ENCODE measurements around the gene WASHC2A. TPM values are rescaled to one million over a fixed set of nuclear protein-coding genes. Genes with fewer than 3 reads are reported as not detected.
"Not testable (repeated sequence)": the region's sequence is repeated elsewhere in the genome, so short reads cannot be mapped to it uniquely, and the experiment has no call there.

WASHC2A gene, protein sequence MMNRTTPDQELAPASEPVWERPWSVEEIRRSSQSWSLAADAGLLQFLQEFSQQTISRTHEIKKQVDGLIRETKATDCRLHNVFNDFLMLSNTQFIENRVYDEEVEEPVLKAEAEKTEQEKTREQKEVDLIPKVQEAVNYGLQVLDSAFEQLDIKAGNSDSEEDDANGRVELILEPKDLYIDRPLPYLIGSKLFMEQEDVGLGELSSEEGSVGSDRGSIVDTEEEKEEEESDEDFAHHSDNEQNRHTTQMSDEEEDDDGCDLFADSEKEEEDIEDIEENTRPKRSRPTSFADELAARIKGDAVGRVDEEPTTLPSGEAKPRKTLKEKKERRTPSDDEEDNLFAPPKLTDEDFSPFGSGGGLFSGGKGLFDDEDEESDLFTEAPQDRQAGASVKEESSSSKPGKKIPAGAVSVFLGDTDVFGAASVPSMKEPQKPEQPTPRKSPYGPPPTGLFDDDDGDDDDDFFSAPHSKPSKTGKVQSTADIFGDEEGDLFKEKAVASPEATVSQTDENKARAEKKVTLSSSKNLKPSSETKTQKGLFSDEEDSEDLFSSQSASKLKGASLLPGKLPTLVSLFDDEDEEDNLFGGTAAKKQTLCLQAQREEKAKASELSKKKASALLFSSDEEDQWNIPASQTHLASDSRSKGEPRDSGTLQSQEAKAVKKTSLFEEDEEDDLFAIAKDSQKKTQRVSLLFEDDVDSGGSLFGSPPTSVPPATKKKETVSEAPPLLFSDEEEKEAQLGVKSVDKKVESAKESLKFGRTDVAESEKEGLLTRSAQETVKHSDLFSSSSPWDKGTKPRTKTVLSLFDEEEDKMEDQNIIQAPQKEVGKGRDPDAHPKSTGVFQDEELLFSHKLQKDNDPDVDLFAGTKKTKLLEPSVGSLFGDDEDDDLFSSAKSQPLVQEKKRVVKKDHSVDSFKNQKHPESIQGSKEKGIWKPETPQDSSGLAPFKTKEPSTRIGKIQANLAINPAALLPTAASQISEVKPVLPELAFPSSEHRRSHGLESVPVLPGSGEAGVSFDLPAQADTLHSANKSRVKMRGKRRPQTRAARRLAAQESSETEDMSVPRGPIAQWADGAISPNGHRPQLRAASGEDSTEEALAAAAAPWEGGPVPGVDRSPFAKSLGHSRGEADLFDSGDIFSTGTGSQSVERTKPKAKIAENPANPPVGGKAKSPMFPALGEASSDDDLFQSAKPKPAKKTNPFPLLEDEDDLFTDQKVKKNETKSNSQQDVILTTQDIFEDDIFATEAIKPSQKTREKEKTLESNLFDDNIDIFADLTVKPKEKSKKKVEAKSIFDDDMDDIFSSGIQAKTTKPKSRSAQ (N-terminal part only)
- total RNA-seq (2014; rRNA removed; shearing (Covaris generic)), result 18.6 and 21.0 TPM in 2 replicates

DNA sequence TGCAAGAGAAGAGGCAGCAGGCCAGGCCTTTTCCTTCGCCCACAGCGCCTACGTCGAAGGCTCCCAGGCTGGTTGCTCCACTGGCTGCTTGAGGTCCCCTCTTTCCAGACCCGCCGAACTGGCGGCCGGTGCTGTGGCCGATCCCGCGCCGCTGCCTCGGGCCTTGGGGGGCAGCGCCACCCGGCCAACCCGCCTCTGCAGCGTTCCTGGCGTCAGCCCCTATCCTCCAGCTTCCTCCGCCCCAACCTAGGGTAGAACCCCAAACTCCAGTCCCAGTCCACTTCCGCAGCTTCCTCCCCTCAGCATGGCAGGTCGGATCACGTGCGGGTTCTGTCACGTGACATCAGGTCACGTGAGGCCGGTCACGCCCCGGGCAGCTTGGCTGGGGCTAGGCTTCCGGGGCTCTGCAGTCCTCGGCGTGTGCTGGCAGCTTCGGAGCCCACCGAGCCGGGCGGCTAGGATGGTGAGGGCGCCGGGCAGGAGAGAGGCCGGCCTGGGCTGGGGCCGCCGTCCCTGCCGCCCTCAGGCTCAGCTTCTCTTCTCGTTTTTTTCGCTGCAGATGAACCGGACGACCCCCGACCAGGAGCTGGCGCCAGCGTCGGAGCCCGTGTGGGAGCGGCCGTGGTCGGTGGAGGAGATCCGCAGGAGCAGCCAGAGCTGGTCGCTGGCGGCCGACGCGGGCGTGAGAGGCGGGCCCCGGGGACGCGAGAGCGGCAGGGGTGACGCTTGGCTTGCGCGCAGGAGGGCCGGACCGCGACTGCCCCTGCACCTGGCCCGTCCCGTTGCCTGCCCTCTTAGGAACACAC lies at the start of gene WASHC2A:
Gene WASHC2A, plus strand, starts transcription at position 409 of the 806 bp plus-strand sequence. Its CDS starts 52 bp downstream, at position 461.
- peak; percentile 26 for DNase-seq (ENCODE audit: low read depth)

DNA sequence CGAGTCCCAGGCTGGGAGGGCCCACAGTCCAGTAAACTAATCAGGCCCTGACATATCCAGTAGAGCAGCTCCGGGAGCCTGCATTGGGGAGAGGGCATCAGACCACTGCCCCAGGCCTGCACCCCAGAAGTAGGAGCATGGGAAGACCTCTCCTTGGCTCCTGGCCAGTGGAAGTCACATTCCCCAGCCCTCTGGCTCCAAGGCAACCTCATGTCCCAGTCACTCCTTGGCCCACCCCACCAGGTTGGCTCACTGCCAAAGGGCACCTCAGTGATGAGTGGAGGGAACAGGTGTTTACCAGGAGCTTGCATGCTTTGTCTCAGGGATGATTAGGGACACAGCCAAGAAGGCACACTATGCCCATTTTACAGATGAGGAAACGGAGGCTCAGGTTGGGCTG lies 48.5 kb upstream of the WASHC2A start:
- DNase-seq (ENCODE audit: low read depth), result not testable (repeated sequence)

DNA sequence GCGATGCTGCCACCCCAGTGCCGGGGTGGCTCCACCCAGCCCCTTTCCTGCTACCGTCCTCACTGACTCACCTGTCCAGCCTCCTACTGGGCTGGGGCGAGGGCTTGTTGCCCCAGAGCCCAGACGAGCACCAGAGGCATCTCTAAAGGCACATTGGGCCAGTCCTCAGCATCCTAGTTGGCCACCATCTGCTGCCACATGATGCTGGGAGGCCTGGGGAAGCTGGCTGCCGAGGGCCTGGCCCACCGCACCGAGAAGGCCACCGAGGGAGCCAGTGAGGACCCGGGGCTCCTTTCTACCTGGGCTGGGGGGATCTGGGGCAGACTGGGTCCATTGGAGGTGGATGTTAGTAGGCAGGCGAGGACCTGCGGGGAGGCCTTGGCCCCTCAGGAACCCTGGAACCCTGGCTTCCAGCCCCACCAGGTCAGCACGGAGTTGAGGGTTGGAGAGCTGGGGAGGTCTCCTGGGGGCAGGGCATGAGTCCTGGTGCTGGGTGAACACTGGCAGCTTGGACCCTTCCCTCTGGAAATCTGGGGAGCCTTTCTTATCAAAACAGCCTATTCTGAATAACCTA lies 47.2 kb upstream of the WASHC2A start:
- not testable (repeated sequence) for DNase-seq (ENCODE audit: low read depth)

DNA sequence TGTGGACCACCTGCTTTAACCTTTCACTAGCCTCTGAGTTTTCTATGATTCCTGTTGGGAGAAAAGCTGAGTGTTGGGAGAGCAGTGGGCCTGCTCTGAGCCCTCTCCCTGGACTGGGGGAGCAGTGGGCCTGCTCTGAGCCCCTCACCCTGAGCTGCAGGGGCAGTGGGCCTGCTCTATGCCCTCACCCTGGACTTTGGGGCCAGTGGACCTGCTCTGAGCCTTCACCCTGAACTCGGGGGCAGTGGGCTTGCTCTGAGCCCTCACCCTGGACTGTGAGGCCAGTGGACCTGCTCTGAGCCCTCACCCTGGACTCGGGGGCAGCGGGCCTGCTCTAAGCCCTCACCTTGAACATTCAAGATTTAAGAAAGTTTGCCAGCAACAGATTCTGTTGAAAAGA lies 46.1 kb upstream of the WASHC2A start:
- no peak for DNase-seq (ENCODE audit: low read depth)

DNA sequence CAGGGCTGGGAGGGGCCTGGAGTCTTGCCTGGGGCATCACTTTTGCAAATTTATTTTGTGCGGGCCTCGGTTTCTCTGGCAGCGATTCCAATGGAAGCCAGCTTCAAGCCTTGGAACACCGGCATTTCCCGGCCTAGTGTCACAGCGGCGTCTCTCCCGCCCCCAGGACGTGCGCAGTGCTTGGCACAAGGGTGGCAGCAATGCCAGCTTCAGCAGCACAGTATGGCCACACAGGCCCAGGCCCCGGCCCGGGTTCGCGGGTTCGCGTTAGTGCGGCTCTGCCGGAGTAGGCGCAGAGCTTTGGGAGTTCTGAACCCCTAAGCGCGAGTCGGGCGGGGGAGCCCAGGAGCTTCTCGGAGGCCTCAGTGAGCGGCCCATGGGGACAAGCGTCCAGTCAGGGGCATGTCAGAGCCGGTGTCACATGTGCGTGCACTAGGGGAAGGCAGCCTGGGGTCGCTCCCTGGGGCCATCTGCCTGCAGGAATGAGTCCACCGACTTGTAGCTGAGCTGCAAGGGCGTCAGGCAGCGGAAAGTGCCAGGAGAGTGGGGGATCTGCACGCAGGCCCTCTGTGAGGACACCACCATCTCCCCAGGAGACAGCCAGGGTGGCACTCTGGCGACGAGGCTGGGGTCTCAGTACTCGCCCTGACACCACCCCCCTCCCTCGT lies 42.9 kb upstream of the WASHC2A start:
- DNase-seq (ENCODE audit: low read depth), result not testable (repeated sequence)

DNA sequence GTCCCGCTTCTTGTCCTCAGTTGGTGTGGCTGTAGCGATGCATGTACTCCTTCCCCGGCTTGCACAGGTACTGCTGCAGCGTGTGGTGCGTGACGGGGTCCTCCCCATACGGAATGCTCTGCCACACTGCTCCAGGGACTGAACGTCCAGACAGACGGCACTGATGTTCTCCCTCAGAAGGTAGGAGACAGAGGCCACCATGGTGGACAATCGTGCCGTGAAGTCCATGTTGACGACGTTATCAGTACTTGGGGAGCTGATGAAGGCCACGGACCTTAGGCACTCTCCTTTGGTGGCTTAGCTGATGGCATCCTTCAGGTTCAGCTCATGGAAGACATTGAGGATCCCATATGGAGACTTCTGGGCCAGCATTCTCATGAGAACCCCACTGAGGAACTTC lies 42.1 kb upstream of the WASHC2A start:
- DNase-seq (ENCODE audit: low read depth), result no peak

DNA sequence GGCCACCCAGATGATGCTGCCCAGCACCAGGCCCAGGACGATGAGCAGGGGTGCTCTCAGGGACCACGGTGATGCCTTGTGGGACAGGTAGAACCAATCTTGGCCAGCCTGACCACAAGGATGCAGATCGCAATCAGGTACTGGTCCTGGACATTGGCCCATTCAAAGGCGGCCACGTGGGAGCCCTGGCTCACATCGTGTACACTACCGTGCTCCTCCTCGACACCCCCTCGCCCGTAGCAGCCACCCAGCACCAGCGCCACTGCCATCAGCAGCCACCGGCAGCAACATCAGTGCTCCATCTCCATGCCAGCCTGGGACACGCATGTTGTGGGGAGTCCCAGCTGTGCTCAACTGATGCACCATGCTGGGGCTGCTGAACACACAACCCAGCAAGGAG lies 40.6 kb upstream of the WASHC2A start:
- no peak for DNase-seq (ENCODE audit: low read depth)

DNA sequence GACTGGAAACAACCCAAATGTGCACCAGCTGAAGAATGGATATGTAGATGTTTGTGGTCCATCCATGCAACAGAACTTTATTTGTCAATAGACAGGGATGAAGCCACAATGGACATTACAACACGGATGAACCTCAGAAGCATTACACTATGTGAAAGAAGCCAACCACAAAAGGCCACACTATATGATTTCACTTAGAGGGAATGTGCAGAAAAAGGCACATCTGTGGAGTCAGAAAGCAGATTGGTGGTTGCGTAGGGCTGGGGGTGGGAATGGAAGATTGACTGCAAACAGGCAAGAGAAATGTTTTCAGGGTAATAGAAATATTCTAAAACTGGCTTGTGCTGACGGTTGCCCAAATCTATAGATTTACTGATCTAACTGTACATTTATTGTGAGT lies 34.3 kb upstream of the WASHC2A start:
- DNase-seq (ENCODE audit: low read depth), result no peak

DNA sequence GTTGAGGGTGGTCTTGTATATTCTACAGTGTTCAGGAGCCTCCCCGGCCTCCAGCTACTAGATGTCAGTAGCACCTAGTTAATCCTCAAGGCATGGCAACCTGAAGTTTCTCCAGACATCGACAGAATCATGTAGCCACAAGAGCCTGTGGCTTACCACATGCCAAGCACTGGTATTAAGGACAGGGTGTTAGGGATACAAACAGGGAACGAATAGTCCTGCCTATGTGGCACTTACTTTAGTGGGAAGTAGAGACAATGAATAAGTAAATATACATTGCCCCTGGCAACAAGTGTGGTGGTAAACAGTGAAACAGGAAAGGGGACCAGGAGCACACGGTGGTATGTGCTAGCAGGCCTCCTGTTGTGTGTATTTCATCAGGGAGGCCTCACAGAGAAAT lies 32.4 kb upstream of the WASHC2A start:
- DNase-seq (ENCODE audit: low read depth), result not testable (repeated sequence)

DNA sequence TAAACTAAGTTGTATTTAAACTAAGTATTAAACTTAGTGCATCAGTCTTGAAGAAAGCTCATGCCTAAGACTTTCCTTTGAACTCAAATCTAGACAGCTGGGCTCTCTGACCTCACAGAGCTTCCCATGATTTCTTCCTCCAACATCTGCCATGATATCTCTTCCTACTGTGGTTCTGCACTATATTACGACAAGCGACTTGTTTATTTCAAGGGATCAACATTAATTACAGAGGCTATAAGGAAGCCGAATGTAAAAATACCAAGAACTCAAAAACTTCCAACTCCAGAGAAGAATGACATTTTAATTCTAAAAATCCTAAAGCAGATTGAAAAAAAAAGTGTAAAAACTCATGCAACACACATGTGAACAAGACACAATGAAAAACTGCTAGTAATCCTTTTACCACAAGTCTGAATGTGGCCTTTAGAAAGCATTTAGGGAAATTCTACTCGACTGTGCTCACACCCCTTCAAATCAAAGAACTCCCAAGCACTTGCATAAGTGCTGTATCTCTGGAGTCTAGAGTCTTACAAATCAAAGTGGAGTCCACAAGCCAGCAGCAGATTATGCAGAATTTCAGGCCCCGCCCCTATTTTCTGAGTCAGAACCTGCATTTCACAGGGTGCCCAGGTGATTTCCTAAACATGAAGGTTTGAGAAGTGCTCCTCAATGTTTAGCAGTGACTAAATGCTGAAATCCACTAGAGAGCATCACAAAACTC lies 22.7 kb upstream of the WASHC2A start:
- no peak for DNase-seq (ENCODE audit: low read depth)

DNA sequence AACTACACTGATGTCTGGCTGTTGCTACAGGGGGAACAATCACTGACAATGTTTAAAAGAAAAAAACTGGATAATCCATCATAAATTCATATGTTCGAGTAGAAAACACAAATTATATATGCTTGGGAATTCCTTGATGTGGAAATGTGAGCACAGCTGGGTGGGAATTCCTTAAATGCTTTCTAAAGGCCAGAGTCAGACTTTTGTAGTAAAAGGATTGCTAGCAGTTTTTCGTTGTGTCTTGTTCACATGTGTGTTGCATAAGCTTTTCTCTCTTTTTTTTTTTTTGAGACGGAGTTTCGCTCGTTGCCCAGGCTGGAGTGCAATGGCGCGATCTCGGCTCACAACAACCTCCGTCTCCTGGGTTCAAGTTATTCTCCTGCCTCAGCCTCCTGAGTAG lies 21.3 kb upstream of the WASHC2A start:
- DNase-seq (ENCODE audit: low read depth), result not testable (repeated sequence)

DNA sequence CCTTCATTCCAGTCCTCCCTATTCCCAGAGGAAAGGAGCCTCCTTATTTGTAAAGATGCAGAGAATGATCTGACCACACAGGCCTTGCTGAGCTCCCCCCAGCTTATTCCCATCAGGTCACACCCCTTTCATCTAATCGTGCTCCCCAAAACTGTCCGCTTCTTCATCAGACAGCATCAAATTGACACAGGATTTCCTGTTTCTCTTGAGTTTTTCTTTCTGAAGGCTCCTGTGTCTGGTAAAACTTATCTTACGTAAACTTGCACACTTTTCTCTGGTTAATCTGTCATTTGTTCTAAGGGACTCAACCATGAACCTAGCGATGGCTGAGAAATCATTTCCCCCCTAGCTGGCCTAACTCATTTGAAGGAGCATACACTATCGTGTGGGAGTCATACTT lies 20.2 kb upstream of the WASHC2A start:
- not testable (repeated sequence) for DNase-seq (ENCODE audit: low read depth)

DNA sequence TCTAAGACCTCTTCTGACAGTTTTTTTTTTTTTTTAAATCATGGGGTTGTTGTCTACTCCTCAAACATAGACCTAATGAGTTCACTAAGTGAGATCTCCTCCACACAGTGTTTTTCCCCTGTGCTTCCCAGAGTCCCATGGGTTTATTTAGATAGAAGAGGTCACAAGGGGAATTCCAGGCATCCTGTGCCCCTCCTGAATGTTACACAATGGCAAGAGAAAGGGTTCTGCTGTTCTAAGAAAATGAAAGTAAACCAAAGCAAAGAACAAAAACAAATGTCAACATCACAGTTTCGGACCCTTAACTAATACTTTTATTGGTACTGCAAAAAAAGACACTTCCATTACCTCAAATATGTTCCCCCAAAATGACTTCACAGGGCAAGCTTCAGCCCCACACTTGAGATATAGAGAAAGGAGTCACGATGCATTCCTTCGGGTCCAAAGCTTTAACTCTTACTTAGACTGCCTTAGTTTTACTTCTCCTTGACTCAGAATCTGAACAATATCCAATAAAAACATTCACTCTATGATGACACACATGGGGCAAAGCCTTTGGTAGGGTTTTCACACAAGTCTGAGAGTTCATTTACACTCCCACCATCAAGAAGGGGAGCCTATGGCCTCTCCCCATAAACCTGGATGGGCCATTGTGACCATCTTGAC lies 15.6 kb upstream of the WASHC2A start:
- DNase-seq (ENCODE audit: low read depth), result peak; percentile 62

DNA sequence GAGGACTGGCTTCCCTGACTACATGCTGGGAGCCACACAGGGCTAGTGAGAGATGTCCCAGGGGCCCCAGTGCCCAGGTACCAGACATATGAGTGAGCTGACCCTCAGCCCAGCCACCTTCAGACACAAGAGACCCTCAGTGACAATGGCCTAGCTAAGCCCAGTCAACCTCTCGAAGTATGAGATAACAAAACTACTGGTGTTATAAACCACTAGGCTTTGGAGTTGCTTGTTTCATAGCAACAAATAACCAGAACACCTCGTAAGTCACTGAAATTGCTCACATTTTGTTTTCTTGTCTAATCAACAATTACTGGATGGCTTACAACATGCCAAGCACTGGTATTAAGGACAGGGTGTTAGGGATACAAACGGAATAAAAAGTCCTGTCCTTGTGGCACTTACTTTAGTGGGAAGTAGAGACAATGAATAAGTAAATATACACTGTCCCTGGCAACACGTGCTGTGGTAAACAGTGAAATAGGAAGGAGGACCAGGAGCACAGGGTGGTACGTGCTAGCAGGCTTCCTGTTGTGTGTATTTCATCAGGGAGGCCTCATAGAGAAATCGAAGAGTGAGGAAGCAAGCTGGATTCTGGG lies 14.9 kb upstream of the WASHC2A start:
- not testable (repeated sequence) for DNase-seq (ENCODE audit: low read depth)

DNA sequence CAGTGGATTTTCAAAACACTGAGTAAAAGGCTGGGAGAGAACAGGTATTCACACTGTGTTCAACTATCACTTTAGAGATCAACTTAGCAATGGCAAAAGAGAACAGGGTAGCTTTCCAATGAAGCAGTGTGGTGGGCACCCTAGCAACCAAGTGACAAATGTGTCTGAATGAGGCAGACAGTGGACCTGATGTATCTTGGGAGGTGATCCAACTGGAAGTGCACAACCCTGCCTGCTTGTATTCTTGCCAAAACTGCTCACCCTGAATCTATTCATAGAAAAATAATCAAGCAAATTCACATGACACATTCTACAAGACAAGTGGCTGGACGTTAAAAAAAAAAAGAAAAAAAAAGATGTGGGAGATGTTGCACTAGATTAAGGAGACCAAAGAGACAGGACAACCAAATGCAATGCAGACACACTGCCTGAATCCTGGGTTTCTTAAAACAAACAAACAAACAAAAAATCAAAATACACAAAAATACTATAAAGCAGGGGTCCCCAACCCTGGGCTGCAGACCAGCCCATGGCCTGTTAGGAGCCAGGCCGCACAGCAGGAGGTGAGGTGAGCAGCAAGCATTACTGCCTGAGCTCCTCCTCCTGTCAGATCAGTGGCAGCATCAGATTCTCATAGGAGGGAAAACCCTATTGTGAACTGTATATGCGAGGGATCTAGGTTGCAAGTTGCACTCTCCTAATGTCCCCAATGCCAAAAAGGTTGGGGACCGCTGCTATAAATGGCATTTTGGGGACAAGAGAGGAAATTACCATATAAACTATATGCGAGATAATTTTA lies 12.1 kb upstream of the WASHC2A start:
- DNase-seq (ENCODE audit: low read depth), result not testable (repeated sequence)

DNA sequence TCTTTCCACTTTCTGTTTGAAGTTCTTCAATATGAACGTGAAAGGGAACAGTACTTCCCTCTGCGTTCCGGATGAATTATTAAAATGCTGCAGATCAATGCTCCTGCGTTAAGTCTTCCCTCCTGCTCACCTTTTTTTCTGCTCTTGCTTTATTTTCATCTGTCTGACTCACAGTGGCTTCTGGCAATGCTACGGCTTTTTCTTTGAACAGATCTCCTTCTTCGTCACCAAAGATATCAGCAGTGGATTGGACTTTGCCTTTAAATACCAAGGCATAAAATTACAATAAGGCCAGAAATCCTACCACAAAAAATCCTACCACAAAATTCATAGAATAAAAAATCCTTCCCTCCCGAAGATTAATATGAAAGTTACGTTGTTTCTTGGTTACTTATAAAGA lies 11.1 kb upstream of the WASHC2A start:
- not testable (repeated sequence) for DNase-seq (ENCODE audit: low read depth)

DNA sequence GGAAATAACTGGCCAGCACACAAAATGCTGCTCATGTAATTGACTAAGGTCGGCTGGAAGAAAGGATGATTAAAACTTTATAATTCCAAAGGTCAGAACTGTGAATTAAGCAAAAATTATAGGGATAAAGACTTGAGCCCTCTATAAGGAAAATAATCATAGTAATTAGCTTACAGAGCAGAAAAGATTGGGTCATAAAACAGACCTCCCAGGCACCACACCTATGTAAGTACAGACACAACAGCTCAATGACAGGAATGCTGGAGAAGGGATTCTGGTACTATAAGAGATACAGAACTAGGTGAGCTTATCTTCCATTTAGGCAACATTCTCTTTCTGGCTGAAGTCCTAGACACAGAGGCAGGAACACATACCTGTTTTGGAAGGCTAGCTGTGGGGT lies 9.0 kb upstream of the WASHC2A start:
- not testable (repeated sequence) for DNase-seq (ENCODE audit: low read depth)
